ENCODE measurements around the gene NKD2. TPM values are rescaled to one million over a fixed set of nuclear protein-coding genes. Genes with fewer than 3 reads are reported as not detected.

Gene NKD2
- total RNA-seq, 1 donor from 2014 or later: not detected

DNA sequence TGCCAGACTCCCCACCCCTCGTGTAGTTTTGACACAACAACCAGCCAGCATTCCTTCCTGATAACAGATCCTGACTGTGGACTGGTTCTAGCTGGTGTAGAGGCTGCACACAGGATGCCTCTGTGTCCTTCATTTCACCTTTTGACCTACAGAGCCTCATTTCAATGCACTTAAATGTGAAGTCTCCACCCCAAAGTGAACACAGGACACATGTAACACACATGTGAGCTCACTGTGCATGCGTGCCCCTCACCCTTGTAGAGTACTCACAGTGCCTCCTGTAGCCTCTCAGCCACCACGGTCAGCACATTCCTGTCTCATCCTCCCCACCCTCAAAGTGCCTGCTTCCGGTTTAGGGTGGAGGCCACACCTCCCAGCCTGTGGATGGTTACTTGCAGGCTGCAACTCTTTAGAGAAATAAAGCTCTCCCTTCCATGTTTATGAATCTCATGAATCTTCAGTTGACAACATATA is 11.6 kb upstream of the NKD2 start:
- TF ChIP-seq, protein P1, sequence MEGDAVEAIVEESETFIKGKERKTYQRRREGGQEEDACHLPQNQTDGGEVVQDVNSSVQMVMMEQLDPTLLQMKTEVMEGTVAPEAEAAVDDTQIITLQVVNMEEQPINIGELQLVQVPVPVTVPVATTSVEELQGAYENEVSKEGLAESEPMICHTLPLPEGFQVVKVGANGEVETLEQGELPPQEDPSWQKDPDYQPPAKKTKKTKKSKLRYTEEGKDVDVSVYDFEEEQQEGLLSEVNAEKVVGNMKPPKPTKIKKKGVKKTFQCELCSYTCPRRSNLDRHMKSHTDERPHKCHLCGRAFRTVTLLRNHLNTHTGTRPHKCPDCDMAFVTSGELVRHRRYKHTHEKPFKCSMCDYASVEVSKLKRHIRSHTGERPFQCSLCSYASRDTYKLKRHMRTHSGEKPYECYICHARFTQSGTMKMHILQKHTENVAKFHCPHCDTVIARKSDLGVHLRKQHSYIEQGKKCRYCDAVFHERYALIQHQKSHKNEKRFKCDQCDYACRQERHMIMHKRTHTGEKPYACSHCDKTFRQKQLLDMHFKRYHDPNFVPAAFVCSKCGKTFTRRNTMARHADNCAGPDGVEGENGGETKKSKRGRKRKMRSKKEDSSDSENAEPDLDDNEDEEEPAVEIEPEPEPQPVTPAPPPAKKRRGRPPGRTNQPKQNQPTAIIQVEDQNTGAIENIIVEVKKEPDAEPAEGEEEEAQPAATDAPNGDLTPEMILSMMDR (IDR thresholded peaks at IDR 0.05): no peak
- no peak overlapping the region for H3K27ac Mint-ChIP-seq (ENCODE audit: unreplicated experiment)
- no peaks in the 10 kb centered on the region for H3K36me3 Mint-ChIP-seq (ENCODE audit: unreplicated experiment)
- no peak for DNase-seq (ENCODE audit: extremely low spot score, unreplicated experiment)
- peaks cover 55% of the 10 kb centered on the region for H3K27me3 Mint-ChIP-seq (ENCODE audit: unreplicated experiment)
- H3K4me3 Mint-ChIP-seq (ENCODE audit: unreplicated experiment): no peak overlapping the region
- H3K4me1 Mint-ChIP-seq (ENCODE audit: unreplicated experiment): peaks cover 4% of the 10 kb centered on the region
- H3K9me3 Mint-ChIP-seq (ENCODE audit: unreplicated experiment): no peaks in the 10 kb centered on the region

DNA sequence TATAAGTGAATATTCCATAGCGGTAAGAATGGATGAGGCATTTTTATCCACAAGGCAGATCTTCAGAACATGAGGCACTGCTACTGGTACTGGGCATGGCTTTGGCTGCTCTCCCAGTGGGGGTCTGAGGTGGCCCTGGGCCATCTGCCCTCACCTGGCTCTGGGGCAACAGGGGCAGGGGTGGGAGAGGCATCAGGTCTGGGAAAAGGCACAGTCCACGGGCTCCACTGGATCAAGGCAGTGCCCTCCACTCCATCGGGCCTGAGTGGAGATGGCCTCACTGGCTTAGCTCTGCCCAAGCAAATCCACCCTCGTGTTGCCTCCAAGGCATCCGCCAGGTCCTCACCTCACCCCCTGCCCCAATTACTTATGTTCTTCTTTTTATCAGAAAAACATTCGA is 10.9 kb upstream of the NKD2 start:
- no peak overlapping the region for H3K27ac Mint-ChIP-seq (ENCODE audit: unreplicated experiment)
- no peaks in the 10 kb centered on the region for H3K9me3 Mint-ChIP-seq (ENCODE audit: unreplicated experiment)
- peaks cover 4% of the 10 kb centered on the region for H3K4me1 Mint-ChIP-seq (ENCODE audit: unreplicated experiment)
- no peak for DNase-seq (ENCODE audit: extremely low spot score, unreplicated experiment)
- no peaks in the 10 kb centered on the region for H3K36me3 Mint-ChIP-seq (ENCODE audit: unreplicated experiment)
- H3K4me3 Mint-ChIP-seq (ENCODE audit: unreplicated experiment): no peak overlapping the region
- peaks cover 55% of the 10 kb centered on the region for H3K27me3 Mint-ChIP-seq (ENCODE audit: unreplicated experiment)
- TF ChIP-seq, protein P1 (IDR thresholded peaks at IDR 0.05): no peak

DNA sequence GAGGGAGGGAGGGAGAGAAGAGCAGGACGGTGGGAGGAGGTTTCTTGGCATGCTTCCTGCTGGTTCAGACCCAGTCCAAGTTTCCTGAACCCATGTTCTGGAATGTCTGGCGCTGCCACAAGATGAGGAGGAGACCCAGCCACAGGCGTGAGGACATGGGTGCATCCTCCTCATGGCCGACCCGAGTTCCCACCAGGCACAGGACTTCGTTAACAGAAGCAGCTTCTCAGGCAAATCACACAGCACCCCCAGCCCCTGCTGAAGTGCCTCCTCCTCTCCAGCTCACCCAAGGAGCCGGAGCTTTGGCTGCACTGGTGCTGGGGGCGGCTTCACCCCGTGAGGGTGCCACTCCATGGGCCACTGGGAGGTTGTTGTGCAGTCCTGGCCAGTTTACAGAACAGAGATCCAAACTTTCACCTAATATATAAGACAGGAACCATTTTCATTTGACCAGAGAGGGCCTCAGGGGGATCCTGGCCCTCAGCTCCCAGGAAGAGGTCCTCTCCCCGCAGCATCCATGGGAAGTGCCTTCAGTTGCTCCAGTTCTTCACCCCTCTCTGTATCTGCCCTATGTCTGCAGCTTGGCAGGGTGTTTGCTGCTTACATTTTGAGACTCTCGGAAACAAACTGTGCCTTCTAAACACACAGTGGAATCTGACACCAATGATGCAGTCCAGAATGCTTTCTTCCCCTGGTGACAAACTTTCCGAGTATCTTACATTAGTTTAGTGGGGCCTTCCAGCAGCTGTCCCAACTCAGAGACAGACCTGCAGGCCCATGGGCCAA is 10.2 kb upstream of the NKD2 start:
- Mint-ChIP-seq H3K4me1 (ENCODE audit: unreplicated experiment) (peaks cover 4% of the 10 kb centered on the region), H3K27ac (ENCODE audit: unreplicated experiment) (no peak overlapping the region), H3K9me3 (ENCODE audit: unreplicated experiment) (no peaks in the 10 kb centered on the region), H3K27me3 (ENCODE audit: unreplicated experiment) (peaks cover 51% of the 10 kb centered on the region), H3K4me3 (ENCODE audit: unreplicated experiment) (no peak overlapping the region), H3K36me3 (ENCODE audit: unreplicated experiment) (no peaks in the 10 kb centered on the region)
- TF ChIP-seq, protein P1 (IDR thresholded peaks at IDR 0.05): no peak
- DNase-seq (ENCODE audit: extremely low spot score, unreplicated experiment): peak; percentile 67

DNA sequence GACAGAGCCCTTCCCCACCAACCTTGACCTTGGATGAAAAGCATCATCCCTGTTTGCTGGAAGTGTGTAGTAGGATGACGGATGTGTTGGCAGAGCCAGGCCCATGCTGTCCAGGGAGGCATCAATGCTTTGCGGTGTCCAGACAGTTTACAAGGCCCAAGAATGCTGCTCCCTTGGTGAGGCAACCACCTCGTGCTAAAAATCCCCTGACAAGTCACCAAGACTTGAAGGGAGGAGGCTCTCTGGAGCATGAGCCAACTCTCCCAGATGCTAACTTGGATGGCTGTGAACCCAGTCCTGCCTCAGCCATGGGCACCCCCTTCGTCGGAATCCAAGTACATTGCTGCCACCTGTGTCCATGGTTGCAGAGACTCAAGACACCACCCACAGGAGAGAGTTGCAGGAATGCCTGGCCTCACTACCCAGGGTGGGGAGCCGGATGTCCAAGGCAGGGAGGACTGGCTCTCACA is 9.5 kb upstream of the NKD2 start:
- DNase-seq (ENCODE audit: extremely low spot score, unreplicated experiment): peak; percentile 59
- Mint-ChIP-seq H3K4me1 (ENCODE audit: unreplicated experiment) (peaks cover 4% of the 10 kb centered on the region), H3K36me3 (ENCODE audit: unreplicated experiment) (no peaks in the 10 kb centered on the region), H3K4me3 (ENCODE audit: unreplicated experiment) (no peak overlapping the region), H3K9me3 (ENCODE audit: unreplicated experiment) (no peaks in the 10 kb centered on the region), H3K27ac (ENCODE audit: unreplicated experiment) (no peak overlapping the region), H3K27me3 (ENCODE audit: unreplicated experiment) (peaks cover 50% of the 10 kb centered on the region)
- TF ChIP-seq, protein P1 (IDR thresholded peaks at IDR 0.05): no peak

DNA sequence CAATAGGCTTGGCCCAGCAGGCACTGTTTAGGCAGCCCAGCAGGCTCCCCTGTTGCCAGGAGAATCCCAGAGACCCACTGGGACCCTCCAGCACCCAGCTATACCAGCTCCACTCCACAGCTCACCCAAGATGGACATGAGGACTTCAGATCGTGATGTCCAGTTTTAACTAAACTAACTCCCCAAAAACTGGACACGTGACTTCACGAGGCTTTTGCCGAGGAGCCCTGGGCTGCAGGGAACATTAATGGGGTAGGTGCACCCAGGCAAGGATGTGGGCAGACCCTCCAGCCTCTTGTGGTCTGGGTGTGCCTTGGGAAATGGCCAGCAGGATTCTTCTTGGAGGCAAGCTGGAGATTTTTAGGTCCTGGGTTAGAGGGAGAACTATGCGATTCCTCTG is 8.9 kb upstream of the NKD2 start:
- H3K27ac Mint-ChIP-seq (ENCODE audit: unreplicated experiment): no peak overlapping the region
- DNase-seq (ENCODE audit: extremely low spot score, unreplicated experiment): peak; percentile 48
- H3K4me3 Mint-ChIP-seq (ENCODE audit: unreplicated experiment): no peak overlapping the region
- no peaks in the 10 kb centered on the region for H3K9me3 Mint-ChIP-seq (ENCODE audit: unreplicated experiment)
- TF ChIP-seq, protein P1 (IDR thresholded peaks at IDR 0.05): no peak
- peaks cover 6% of the 10 kb centered on the region for H3K4me1 Mint-ChIP-seq (ENCODE audit: unreplicated experiment)
- H3K36me3 Mint-ChIP-seq (ENCODE audit: unreplicated experiment): no peaks in the 10 kb centered on the region
- peaks cover 49% of the 10 kb centered on the region for H3K27me3 Mint-ChIP-seq (ENCODE audit: unreplicated experiment)

All from osteocyte (in vitro differentiated cells).